GM18909 (cell line): ENCODE data around the gene TOLLIP.

Experiments
- ATAC-seq: cut with Tn5 transposase; IDR thresholded peaks from one replicate; pipeline ENCODE4 v1.9.1; 2021; ENCODE audit warnings: mild to moderate bottlenecking; ENCODE audit not compliant: unreplicated experiment, poor library complexity

TOLLIP gene

DNA sequence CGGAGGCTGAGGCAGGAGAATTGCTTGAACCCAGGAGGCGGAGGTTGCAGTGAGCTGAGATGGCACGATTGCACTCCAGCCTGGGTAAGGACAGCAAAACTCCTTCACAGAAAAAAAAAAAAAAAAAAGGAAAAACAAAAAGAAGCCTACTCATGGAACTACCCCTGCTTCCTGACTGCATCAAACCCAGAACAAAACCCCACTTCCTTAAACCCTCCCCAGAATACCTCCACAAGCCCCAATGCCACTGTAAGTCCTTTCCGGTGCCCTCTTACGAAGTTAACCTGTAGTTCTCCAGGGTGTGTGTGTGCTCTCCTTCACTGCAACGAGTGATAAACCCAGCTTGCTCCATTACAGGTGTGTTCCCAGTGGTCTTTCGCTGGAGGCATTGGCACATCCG is 8.6 kb upstream of the TOLLIP start:
- ATAC-seq = no peak

- ATAC-seq = no peak
Observed at GRCh38 chr11:1317432-1317831, 8.0 kb upstream of the TOLLIP start.

DNA sequence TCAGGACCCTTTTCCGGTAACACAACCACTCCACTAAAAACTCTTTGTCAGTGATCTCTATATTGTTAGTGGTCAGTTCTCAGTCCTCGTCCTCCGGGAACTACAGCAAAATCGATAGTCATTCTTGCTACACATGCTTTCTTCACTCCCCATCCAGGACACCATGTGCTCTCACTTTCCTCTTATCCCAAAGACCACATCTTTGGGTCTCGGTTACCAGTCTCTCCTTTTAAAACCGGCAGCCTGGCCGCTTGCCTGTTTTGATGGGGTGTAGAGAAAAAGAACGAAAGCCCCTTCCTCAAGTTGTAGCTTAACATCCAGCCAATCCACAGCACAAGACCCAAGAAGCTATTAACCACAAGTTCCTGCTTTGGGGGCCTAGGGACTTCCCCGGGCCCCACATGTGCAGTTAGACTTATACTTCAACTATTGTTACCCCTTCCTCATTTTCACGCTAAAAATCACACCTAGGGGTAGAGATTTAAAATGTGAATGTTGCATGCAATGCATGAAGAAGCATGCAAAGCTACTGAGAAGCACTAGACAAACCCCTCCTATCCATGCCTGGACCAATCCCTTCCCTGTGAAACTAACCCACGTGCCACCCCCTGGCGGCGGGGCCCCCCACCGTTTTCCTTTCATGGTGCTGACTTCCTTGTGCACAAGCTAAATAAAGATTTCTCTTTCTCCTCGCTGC is 1.5 kb upstream of the TOLLIP start:
- no peak for ATAC-seq

- no peak for ATAC-seq
Observed at GRCh38 chr11:1310318-1310687, 871 bp upstream of the TOLLIP start.

GRCh38 chr11:1308743-1309497 is 512 bp downstream of the TOLLIP start:
- ATAC-seq = peak; percentile 52

GRCh38 chr11:1307998-1308742 is 1.3 kb downstream of the TOLLIP start:
- ATAC-seq = no peak

GRCh38 chr11:1307163-1307870 is 2.1 kb downstream of the TOLLIP start:
- no peak for ATAC-seq

GRCh38 chr11:1306186-1307162 is 3.0 kb downstream of the TOLLIP start:
- no peak for ATAC-seq

DNA sequence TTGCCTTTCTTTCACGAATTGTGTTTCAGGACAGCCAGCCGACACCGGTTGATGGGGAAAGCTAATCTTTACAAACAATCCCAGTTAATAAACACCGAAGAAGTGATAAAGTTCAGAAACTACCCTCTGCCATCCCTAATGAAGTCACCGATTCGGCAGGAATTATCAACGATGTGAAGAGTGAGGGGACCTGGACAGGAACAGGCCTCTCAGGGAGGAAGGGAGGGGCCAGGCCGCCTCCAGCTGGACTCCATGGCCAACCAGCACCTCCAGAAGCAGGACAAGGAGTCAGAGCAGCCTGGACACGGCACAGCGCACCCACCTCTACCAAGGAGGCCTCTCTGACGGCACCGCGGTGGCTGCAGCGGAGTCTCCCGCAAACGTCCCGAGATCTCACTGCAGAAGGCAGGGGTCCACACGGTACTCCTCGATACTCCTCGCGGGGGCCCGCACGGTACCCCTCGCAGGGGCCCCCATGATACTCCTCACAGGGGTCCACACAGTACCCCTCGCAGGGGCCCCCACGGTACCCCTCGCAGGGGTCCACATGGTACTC is 3.9 kb downstream of the TOLLIP start:
- ATAC-seq = no peak

- ATAC-seq = no peak
Observed at GRCh38 chr11:1305063-1305495, 4.4 kb downstream of the TOLLIP start.

GRCh38 chr11:1304380-1304779 is 5.1 kb downstream of the TOLLIP start:
- no peak for ATAC-seq

DNA sequence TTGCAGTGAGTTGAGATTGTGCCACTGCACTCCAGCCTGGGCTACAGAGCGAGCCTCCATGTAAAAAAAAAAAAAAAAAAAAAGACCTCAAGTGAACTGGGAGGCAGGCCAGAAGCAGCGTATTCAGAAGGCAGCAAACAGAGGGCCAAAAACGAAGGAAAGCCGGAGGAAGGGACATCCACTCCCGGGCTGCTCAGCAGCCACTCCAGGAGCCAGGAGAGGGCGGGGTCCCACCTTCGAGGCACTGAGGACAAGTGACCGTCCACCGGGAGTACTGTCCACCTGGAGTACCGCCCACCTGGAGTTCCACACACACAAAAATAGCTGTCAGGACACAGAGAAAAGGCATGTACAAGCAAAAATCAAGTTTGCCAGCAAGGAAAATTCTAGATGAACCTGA is 5.5 kb downstream of the TOLLIP start:
- ATAC-seq = no peak

GRCh38 chr11:1303126-1303821 is 6.2 kb downstream of the TOLLIP start:
- ATAC-seq = no peak

- ATAC-seq = no peak
Observed at GRCh38 chr11:1302461-1303125, 6.8 kb downstream of the TOLLIP start.

- no peak for ATAC-seq
Observed at GRCh38 chr11:1302041-1302460, 7.4 kb downstream of the TOLLIP start.

GRCh38 chr11:1301220-1302000 is 8.0 kb downstream of the TOLLIP start:
- ATAC-seq = no peak

- no peak for ATAC-seq
Observed at GRCh38 chr11:1300569-1301187, 8.8 kb downstream of the TOLLIP start.
